ENCODE measurements around the gene NTF3. TPM values are rescaled to one million over a fixed set of nuclear protein-coding genes. Genes with fewer than 3 reads are reported as not detected.
"Not testable (repeated sequence)": the region's sequence is repeated elsewhere in the genome, so short reads cannot be mapped to it uniquely, and the experiment has no call there.

Gene NTF3
- polyA plus RNA-seq, 3 donors: not detected

- H3K9ac ChIP-seq (ENCODE audit: insufficient read depth, low read length, poor library complexity, severe bottlenecking): no peak overlapping the region
- intact Hi-C loops (cut with micrococcal nuclease): no loop called here
- no peaks in the 10 kb centered on the region for H3K36me3 Mint-ChIP-seq
- no peak overlapping the region for H3K4me3 ChIP-seq (replicated peaks in 1 of 3; ENCODE audit: low read depth in 2 of 3, low read length in 3 of 3)
- peaks cover 0 to 10% (median 6%) of the 10 kb centered on the region in 7 donors for H3K9me3 Mint-ChIP-seq
- H3K4me1 ChIP-seq (ENCODE audit: control insufficient read depth in 1 of 2, insufficient read depth in 2 of 2, low read length in 2 of 2): no peaks in the 10 kb centered on the region
- H3K79me2 ChIP-seq (ENCODE audit: insufficient read depth, low read length): no peaks in the 10 kb centered on the region
- WGBS (ENCODE audit: insufficient coverage): 100% methylated on average over 7 of the region's 10 CpGs
- DNase-seq: no peak
- TF ChIP-seq, protein P1, sequence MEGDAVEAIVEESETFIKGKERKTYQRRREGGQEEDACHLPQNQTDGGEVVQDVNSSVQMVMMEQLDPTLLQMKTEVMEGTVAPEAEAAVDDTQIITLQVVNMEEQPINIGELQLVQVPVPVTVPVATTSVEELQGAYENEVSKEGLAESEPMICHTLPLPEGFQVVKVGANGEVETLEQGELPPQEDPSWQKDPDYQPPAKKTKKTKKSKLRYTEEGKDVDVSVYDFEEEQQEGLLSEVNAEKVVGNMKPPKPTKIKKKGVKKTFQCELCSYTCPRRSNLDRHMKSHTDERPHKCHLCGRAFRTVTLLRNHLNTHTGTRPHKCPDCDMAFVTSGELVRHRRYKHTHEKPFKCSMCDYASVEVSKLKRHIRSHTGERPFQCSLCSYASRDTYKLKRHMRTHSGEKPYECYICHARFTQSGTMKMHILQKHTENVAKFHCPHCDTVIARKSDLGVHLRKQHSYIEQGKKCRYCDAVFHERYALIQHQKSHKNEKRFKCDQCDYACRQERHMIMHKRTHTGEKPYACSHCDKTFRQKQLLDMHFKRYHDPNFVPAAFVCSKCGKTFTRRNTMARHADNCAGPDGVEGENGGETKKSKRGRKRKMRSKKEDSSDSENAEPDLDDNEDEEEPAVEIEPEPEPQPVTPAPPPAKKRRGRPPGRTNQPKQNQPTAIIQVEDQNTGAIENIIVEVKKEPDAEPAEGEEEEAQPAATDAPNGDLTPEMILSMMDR (IDR thresholded peaks at IDR 0.05): no peak
- no peak overlapping the region for H2AFZ ChIP-seq (ENCODE audit: insufficient read depth, low read depth, low read length, poor library complexity, severe bottlenecking)
- no peak overlapping the region for H3K27ac Mint-ChIP-seq
- no peaks in the 10 kb centered on the region for H3K27me3 ChIP-seq (ENCODE audit: control insufficient read depth in 2 of 2, insufficient read depth in 2 of 2, low read length in 2 of 2)
- peaks cover 10 to 13% (median 13%) of the 10 kb centered on the region in 3 donors for H3K27me3 Mint-ChIP-seq (ENCODE audit: low read depth in 3 of 3)
- H3K27ac ChIP-seq (ENCODE audit: low read depth in 1 of 2, low read length in 2 of 2): no peak overlapping the region
- H3K4me1 Mint-ChIP-seq: no peaks in the 10 kb centered on the region
- H3K4me3 Mint-ChIP-seq: no peak overlapping the region
- no peak overlapping the region for H3K4me2 ChIP-seq (replicated peaks; ENCODE audit: extremely low read depth, low read length, poor library complexity, severe bottlenecking)
- H3K36me3 ChIP-seq (replicated peaks in 1 of 2; ENCODE audit: control insufficient read depth in 1 of 2, insufficient read depth in 2 of 2, low read length in 2 of 2): no peaks in the 10 kb centered on the region
- no peaks in the 10 kb centered on the region for H4K20me1 ChIP-seq (ENCODE audit: insufficient read depth, low read length)
- peaks cover 0 to 3% of the 10 kb centered on the region in 2 donors for H3K9me3 ChIP-seq (replicated peaks in 1 of 2; ENCODE audit: control insufficient read depth in 1 of 2, insufficient read depth in 1 of 2, low read length in 2 of 2)
Observed at GRCh38 chr12:5534426-5535199, 102.7 kb downstream of the NTF3 start.

DNA sequence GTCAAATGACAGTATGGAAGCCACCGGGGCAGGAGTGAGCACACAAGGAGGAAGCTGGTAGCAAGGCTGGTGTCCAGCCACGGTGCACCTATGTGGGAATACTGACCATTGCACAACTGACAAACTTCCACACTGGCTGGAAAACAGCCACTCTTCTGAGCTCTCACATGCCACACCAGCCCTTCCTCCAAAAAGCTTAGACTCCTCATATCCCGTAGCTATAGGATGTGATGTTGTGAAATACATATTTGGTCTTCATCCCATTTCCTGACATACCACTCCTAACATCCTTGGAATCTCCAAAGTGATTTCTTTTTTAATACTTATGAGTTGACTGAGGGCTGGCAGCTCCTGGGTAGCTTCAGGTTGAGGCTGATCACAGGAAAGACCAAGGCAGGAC is 103.6 kb downstream of the NTF3 start:
- TF ChIP-seq, protein P1 (IDR thresholded peaks at IDR 0.05): no peak
- WGBS (ENCODE audit: insufficient coverage): 93% methylated on average over 2 of the region's 3 CpGs

DNA sequence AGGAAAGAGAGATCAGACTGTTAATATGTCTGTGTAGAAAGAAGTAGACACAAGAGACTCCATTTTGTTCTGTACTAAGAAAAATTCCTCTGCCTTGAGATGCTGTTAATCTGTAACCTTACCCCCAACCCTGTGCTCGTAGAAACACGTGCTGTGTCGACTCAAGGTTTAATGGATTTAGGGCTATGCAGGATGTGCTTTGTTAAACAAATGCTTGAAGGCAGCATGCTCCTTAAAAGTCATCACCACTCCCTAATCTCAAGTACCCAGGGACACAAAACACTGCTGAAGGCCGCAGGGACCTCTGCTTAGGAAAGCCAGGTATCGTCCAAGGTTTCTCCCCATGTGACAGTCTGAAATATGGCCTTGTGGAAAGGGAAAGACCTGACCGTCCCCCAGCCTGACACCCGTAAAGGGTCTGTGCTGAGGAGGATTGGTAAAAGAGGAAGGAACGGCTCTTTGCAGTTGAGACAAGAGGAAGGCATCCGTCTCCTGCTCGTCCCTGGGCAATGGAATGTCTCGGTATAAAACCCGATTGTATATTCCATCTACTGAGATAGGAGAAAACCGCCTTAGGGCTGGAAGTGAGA is 105.2 kb downstream of the NTF3 start:
- H3K27ac ChIP-seq (ENCODE audit: low read depth in 1 of 2, low read length in 2 of 2); H3K79me2 ChIP-seq (ENCODE audit: insufficient read depth, low read length); H3K36me3 Mint-ChIP-seq; H2AFZ ChIP-seq (ENCODE audit: insufficient read depth, low read depth, low read length, poor library complexity, severe bottlenecking); H3K4me1 ChIP-seq (ENCODE audit: control insufficient read depth in 1 of 2, insufficient read depth in 2 of 2, low read length in 2 of 2); H3K4me1 Mint-ChIP-seq; intact Hi-C loops (cut with micrococcal nuclease); H3K36me3 ChIP-seq (replicated peaks in 1 of 2; ENCODE audit: control insufficient read depth in 1 of 2, insufficient read depth in 2 of 2, low read length in 2 of 2); H4K20me1 ChIP-seq (ENCODE audit: insufficient read depth, low read length); H3K27ac Mint-ChIP-seq; H3K9me3 ChIP-seq (replicated peaks in 1 of 2; ENCODE audit: control insufficient read depth in 1 of 2, insufficient read depth in 1 of 2, low read length in 2 of 2); H3K9ac ChIP-seq (ENCODE audit: insufficient read depth, low read length, poor library complexity, severe bottlenecking); H3K4me3 Mint-ChIP-seq; DNase-seq; H3K9me3 Mint-ChIP-seq; H3K4me3 ChIP-seq (replicated peaks in 1 of 3; ENCODE audit: low read depth in 2 of 3, low read length in 3 of 3); H3K4me2 ChIP-seq (replicated peaks; ENCODE audit: extremely low read depth, low read length, poor library complexity, severe bottlenecking); H3K27me3 ChIP-seq (ENCODE audit: control insufficient read depth in 2 of 2, insufficient read depth in 2 of 2, low read length in 2 of 2): not testable (repeated sequence)
- 17% methylated on average over 3 of the region's 13 CpGs for WGBS (ENCODE audit: insufficient coverage)
- H3K27me3 Mint-ChIP-seq (ENCODE audit: low read depth in 3 of 3): peaks cover 10 to 13% (median 10%) of the 10 kb centered on the region in 3 donors

More for the DNA sequence above, 103.6 kb downstream of the NTF3 start:
- Histone ChIP-seq H3K79me2 (ENCODE audit: insufficient read depth, low read length) (no peaks in the 10 kb centered on the region), H3K27ac (ENCODE audit: low read depth in 1 of 2, low read length in 2 of 2) (no peak overlapping the region), H4K20me1 (ENCODE audit: insufficient read depth, low read length) (no peaks in the 10 kb centered on the region), H3K36me3 (replicated peaks in 1 of 2; ENCODE audit: control insufficient read depth in 1 of 2, insufficient read depth in 2 of 2, low read length in 2 of 2) (no peaks in the 10 kb centered on the region), H3K4me1 (ENCODE audit: control insufficient read depth in 1 of 2, insufficient read depth in 2 of 2, low read length in 2 of 2) (no peaks in the 10 kb centered on the region), H3K9me3 (replicated peaks in 1 of 2; ENCODE audit: control insufficient read depth in 1 of 2, insufficient read depth in 1 of 2, low read length in 2 of 2) (peaks cover 0 to 3% of the 10 kb centered on the region in 2 donors), H3K4me2 (replicated peaks; ENCODE audit: extremely low read depth, low read length, poor library complexity, severe bottlenecking) (no peak overlapping the region), H3K27me3 (ENCODE audit: control insufficient read depth in 2 of 2, insufficient read depth in 2 of 2, low read length in 2 of 2) (no peaks in the 10 kb centered on the region), H2AFZ (ENCODE audit: insufficient read depth, low read depth, low read length, poor library complexity, severe bottlenecking) (no peak overlapping the region), H3K4me3 (replicated peaks in 1 of 3; ENCODE audit: low read depth in 2 of 3, low read length in 3 of 3) (no peak overlapping the region), H3K9ac (ENCODE audit: insufficient read depth, low read length, poor library complexity, severe bottlenecking) (no peak overlapping the region)
- peaks cover 0 to 10% (median 6%) of the 10 kb centered on the region in 7 donors for H3K9me3 Mint-ChIP-seq
- no peaks in the 10 kb centered on the region for H3K36me3 Mint-ChIP-seq
- intact Hi-C loops (cut with micrococcal nuclease): no loop called here
- H3K4me3 Mint-ChIP-seq: no peak overlapping the region
- H3K4me1 Mint-ChIP-seq: no peaks in the 10 kb centered on the region
- no peak overlapping the region for H3K27ac Mint-ChIP-seq
- no peak for DNase-seq
- peaks cover 10 to 13% (median 13%) of the 10 kb centered on the region in 3 donors for H3K27me3 Mint-ChIP-seq (ENCODE audit: low read depth in 3 of 3)

Measured in CD14-positive monocyte (primary cell).